ENCODE data around the gene U2AF1L4.

U2AF1L4 gene

GRCh38 chr19:35745328-35746086, at the start of gene U2AF1L4, which contains the start of gene PSENEN:
TSS of gene U2AF1L4 (minus strand) at chr19:35745418. CDS start at chr19:35745391, 27 bp downstream.
TSS of gene PSENEN (plus strand) at chr19:35745651. CDS start at chr19:35745931, 280 bp downstream.
- peak; percentile 100 for DNase-seq (ENCODE audit: low read depth)

GRCh38 chr19:35793381-35794165, 48.4 kb upstream of the U2AF1L4 start:
- DNase-seq (ENCODE audit: low read depth), result peak; percentile 46

GRCh38 chr19:35792888-35793287, 47.7 kb upstream of the U2AF1L4 start:
- DNase-seq (ENCODE audit: low read depth), result no peak

GRCh38 chr19:35792312-35792711, 47.1 kb upstream of the U2AF1L4 start:
- no peak for DNase-seq (ENCODE audit: low read depth)

GRCh38 chr19:35791814-35792279, 46.6 kb upstream of the U2AF1L4 start:
- DNase-seq (ENCODE audit: low read depth), result no peak

- DNase-seq (ENCODE audit: low read depth), result no peak
Observed at GRCh38 chr19:35790981-35791813, 46.0 kb upstream of the U2AF1L4 start.

GRCh38 chr19:35789978-35790944, 45.0 kb upstream of the U2AF1L4 start:
- no peak for DNase-seq (ENCODE audit: low read depth)

GRCh38 chr19:35789195-35789977, 44.2 kb upstream of the U2AF1L4 start:
- DNase-seq (ENCODE audit: low read depth), result no peak

- DNase-seq (ENCODE audit: low read depth), result no peak
Observed at GRCh38 chr19:35788205-35788960, 43.2 kb upstream of the U2AF1L4 start.

GRCh38 chr19:35787227-35787799, 42.1 kb upstream of the U2AF1L4 start:
- no peak for DNase-seq (ENCODE audit: low read depth)

- DNase-seq (ENCODE audit: low read depth), result no peak
Observed at GRCh38 chr19:35786299-35787160, 41.3 kb upstream of the U2AF1L4 start.

GRCh38 chr19:35785339-35785627, 40.1 kb upstream of the U2AF1L4 start:
- DNase-seq (ENCODE audit: low read depth), result no peak

- no peak for DNase-seq (ENCODE audit: low read depth)
Observed at GRCh38 chr19:35784503-35785338, 39.5 kb upstream of the U2AF1L4 start.

GRCh38 chr19:35783469-35784434, 38.5 kb upstream of the U2AF1L4 start:
- DNase-seq (ENCODE audit: low read depth), result no peak

- no peak for DNase-seq (ENCODE audit: low read depth)
Observed at GRCh38 chr19:35782589-35782988, 37.4 kb upstream of the U2AF1L4 start.

GRCh38 chr19:35781650-35782049, 36.4 kb upstream of the U2AF1L4 start:
- DNase-seq (ENCODE audit: low read depth), result no peak

All from HS-27A (cell line).